NCI-H524 treated with DMSO at 0.1 percent for 48 hours (cell line): ENCODE measurements around the gene ZYG11A.

ENCODE experiments used
- DNase-seq: peaks from one replicate; lab custom pipeline; 2025; lab: John Stamatoyannopoulos, UW

The ZYG11A gene

DNA sequence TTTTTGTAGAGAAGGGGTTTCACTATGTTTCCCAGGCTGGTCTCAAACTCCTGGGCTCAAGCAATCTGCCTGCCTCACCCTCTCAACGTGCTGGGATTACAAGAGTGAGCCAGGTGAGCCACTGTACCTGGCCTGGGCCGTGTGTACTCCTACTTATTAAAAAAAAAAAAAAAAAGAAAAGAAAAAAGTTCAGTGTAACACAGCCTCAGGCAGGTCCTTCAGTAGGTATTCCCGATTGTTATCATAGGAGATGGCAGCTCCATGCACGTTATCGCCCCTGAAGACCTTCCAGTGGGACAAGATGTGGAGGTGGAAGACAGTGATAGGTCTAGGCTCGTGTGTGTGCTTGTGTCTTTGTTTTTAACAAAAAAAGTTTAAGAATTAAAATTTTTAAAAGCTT lies 75.6 kb downstream of the ZYG11A start:
- no peak for DNase-seq

- no peak for DNase-seq
These were observed 76.6 kb downstream of the ZYG11A start for GRCh38 chr1:52919051-52919722.

- no peak for DNase-seq
These were observed 77.3 kb downstream of the ZYG11A start for GRCh38 chr1:52919723-52920483.

- no peak for DNase-seq
These were observed 78.3 kb downstream of the ZYG11A start for GRCh38 chr1:52920791-52921291.

DNA sequence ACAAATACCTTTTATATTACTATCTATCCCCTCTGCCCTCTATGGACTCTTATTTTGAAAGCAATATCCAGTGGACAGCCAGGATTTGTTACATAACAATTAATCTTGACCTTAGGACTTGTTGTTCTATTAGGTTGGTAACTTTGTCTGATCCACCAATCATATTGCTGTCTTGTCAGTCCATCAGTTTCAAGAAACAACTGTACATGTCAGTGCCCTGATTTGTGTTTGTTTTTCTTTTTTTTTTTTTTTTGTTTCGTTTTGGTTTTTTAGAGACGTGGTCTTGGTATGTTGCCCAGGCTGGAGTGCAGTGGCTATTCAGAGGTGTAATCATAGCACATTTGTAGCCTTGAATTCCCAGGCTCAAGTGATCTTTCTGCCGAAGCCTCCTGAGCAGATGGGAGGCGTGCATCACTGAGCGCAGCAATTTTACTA lies 83.0 kb downstream of the ZYG11A start:
- no peak for DNase-seq

- DNase-seq: no peak
These were observed 84.3 kb downstream of the ZYG11A start for GRCh38 chr1:52926864-52927211.

GRCh38 chr1:52927212-52928014 lies 84.9 kb downstream of the ZYG11A start, which contains the start of gene SCP2:
Gene SCP2, plus strand, starts transcription at chr1:52927276. Its CDS starts 121 bp downstream, at chr1:52927397.
- no peak for DNase-seq

GRCh38 chr1:52928015-52928404 lies 85.5 kb downstream of the ZYG11A start:
- DNase-seq: no peak

- DNase-seq: no peak
These were observed 86.5 kb downstream of the ZYG11A start for GRCh38 chr1:52929019-52929418.

GRCh38 chr1:52937433-52938182 lies 95.0 kb downstream of the ZYG11A start:
- no peak for DNase-seq

DNA sequence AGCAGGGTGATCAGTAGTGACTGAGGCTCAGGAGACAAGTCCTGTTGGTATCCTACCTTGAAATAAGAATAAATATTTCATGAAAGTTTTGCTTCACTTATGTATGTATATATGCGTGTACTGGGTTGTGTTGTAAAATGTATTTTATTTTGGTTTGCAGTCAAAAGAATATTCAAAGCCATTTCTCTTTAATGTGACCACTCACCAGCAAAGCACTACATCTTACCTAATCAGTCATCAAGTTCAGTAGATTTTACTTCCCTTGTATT lies 95.6 kb downstream of the ZYG11A start:
- DNase-seq: no peak

DNA sequence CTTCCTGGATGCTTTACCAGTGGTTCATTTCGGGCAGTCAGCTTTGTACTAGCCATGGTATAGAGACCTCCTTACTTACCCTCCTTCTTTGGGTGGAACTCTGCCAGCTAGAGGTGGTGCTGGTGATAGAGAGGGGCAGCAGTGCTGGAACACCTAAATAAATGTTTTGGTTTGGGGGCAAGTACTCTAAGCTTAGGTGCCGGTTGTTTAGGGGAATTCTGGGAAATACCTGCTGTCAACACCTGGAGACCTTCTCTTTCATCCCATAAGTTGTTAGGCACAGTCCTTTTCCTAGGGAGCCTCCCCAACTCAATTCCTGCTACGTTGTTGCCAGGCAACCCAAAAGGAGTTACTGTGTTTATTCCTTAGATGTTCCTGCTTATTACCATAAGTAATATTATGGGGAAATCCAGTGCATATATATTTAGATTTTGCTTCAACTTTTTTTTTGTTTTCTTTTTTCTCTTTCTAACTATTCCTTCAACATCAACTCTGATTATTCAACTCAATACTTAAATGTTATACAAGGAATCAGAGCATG lies 101.4 kb downstream of the ZYG11A start:
- DNase-seq: no peak

DNA sequence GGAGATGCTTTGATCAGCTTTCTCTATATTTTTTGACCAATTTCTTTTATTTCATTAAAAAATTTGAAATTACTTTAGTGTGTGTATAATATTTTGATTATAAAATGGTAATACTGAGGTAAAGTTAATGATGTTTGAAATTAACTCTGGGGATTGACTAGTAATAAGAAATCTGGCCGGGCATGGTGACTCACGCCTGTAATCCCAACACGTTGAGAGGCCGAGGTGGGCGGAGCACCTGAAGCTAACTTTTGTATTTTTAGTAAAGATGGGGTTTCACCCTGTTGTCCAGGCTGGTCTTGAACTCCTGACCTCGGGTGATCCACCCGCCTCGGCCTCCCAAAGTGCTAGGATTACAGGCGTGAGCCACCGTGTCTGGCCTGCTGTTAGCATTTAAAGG lies 102.0 kb downstream of the ZYG11A start:
- DNase-seq: no peak
